Activated CD4-positive, alpha-beta T cell treated with anti-CD3 and anti-CD28 coated beads, Interleukin-2, amount 50 U/mL, for 1 hour (primary cell): ENCODE measurements around the gene TRAF3IP1.
"Not testable (repeated sequence)": the region's sequence is repeated elsewhere in the genome, so short reads cannot be mapped to it uniquely, and the experiment has no call there.

Source experiments
- DNase-seq: peaks from one replicate; pipeline ENCODE4 v3.0.0-alpha.2; 2020

Gene TRAF3IP1

DNA sequence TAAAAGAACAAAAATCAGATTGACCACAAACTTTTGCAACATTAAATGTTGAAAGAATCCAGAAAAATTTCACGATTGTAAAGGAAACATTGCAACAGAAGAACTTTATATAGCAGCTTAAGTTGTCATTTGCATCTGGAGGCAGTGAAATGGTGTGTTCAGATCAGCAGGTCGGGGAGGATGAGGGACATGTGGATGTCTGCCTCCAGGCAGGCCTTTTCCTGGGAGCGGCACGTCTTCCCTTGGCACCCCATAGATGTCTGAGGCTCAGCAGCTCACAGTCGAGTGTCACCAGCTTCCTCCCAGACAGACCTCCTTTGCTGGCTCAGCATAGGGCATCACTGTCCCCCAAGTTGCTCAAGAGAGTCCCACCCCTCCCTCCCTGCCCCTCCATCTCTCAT is 62.1 kb downstream of the TRAF3IP1 start:
- DNase-seq, result no peak

- DNase-seq, result no peak
Measured at GRCh38 chr2:238383135-238383534, 62.8 kb downstream of the TRAF3IP1 start.

DNA sequence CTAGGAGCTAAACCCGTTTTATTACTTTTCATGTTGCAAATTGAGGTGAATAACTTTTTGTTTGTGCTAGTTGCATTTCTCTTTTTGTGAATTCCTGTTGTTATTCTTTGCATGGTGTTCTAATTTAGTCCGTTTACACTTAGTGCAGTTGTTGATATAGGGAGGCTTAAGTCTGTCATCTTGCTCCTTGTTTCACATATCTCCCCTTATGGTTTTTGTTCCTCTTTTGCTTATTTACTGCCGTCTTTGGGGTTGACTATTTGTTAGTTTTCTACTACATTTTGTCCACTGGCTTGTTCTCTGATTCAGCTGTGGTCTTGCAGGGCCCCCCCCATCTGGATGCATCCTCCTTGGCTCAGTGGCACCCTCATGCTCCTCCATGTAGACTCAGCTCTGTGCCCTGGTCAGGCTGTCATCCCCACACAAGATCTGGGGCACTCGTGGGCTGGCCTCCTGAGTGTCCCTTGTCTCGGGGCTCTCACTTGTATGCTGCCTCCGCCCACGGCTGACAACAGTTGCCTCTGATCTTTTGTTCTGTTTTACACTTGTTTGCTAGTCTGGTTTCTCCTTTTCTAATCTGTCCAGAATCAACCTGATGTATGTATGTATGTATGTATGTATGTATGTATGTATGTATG is 63.5 kb downstream of the TRAF3IP1 start:
- DNase-seq, result no peak

- DNase-seq, result no peak
Measured at GRCh38 chr2:238387332-238387731, 67.0 kb downstream of the TRAF3IP1 start.

DNA sequence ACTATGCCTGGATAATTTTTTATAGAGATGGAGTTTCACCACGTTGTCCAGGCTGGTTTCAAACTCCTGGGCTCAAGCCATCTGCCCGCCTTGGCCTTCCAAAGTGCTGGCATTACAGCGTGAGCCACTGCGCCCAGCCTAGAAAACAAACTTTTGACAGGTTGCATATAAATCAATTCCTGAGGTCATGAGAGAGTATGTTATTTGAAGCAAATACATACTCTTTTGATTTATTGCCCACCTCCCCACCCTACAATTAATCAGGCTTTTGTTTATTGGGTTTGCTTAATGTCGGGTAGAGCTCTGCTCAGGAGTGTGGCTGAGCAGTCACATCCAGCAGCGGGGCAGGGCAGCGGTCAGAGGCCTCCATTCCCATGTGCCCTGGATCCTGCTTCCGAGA is 68.5 kb downstream of the TRAF3IP1 start:
- no peak for DNase-seq

- no peak for DNase-seq
Measured at GRCh38 chr2:238389988-238390589, 69.8 kb downstream of the TRAF3IP1 start.

GRCh38 chr2:238391042-238391689 is 70.8 kb downstream of the TRAF3IP1 start:
- no peak for DNase-seq

DNA sequence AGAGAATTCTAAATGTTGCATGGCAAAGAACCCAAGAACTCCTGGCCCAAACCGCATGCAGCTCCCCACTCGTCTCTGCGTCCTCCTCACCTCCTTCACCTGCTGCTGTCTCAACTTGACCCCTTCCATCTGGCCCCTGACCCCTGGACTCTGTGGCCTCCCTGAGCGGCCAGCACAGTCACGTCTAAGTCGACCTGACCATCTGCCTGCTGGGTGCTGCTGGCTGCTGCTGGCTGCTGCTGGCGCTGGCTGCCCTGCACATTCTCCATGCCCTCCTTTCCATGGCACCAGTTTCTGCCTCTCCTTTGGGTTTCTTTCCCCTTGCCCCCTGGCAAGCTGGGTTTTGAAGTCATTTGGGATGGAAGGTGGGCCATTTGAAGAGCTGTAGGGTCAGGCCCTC is 76.3 kb downstream of the TRAF3IP1 start:
- DNase-seq, result no peak

- DNase-seq, result no peak
Measured at GRCh38 chr2:238397356-238397755, 77.0 kb downstream of the TRAF3IP1 start.

- DNase-seq, result no peak
Measured at GRCh38 chr2:238398577-238398976, 78.3 kb downstream of the TRAF3IP1 start.

GRCh38 chr2:238399094-238399493 is 78.8 kb downstream of the TRAF3IP1 start:
- no peak for DNase-seq

DNA sequence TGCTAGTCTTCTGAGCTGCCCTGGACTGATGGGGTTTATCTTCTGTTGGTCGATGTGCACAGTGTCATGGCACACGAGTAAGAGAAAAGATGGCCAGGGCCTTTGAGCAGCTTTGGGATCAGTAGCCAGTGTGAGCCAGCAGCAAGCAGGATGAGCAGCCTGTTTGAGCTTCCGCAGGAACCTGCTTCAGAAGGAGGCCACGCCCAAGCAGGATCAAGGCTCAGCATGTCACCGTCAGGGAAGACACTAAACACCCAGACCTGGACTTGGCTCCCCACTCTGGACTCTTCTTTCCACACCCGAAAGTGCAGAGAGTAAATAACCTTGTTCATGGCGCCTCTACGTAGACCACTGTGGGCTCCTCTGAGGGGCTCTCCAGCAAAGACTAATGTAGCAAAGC is 81.2 kb downstream of the TRAF3IP1 start:
- no peak for DNase-seq

- no peak for DNase-seq
Measured at GRCh38 chr2:238403632-238404405, 83.5 kb downstream of the TRAF3IP1 start.

DNA sequence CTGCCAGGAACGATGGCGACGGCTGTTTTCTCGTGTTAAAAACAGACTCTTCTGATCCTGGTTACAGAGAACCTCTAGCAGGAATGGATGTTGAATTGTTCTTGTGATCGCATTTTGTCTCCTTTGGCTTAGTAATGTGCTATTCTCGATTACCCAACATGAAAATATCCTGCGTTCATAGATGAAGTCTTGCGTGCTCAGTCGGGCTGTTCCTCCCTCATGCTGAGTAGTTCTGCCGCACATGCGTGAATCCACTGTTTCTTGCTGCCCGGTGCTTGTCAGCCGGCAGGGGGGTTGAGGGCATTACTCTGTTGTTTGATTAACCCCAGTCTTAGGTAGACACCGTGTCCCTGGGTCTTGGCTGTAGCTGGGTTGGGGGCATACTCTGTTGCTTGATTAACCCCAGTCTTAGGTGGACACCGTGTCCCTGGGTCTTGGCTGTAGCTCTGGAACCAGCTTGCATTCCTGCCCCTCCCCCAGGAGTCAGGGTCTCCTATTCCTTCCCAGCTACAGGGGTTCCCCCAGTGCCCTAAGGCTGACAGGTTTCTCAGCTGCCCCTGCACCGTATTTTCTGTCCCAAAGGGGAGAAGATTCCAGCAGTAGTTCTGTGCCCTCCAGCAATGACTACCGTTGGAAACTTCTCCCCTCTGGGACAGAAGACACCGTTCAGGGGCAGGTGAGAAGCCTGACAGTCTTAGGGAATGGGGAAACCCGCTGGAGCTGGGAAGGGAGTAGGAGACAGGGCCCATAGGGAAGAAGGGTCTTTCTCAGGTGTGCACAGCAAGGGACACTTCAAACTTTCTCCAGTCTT is 84.3 kb downstream of the TRAF3IP1 start:
- no peak for DNase-seq

DNA sequence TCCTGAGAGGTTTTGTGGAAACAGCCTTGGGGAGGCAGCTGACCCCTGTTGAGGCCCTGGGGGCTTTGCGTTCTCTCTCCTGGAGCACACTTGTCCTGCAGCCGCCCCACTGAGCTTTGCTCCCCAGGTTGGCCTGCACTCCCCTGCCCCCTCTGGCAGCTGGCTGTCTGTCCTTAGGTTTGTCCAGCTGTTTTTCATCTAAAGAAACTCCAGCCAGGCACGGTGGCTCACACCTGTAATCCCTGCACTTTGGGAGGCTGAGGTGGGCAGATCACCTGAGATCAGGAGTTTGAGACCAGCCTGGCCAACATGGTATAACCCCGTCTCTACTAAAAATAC is 84.9 kb downstream of the TRAF3IP1 start:
- not testable (repeated sequence) for DNase-seq

GRCh38 chr2:238406221-238406997 is 86.1 kb downstream of the TRAF3IP1 start:
- DNase-seq, result no peak

- no peak for DNase-seq
Measured at GRCh38 chr2:238406998-238407285, 86.6 kb downstream of the TRAF3IP1 start.

DNA sequence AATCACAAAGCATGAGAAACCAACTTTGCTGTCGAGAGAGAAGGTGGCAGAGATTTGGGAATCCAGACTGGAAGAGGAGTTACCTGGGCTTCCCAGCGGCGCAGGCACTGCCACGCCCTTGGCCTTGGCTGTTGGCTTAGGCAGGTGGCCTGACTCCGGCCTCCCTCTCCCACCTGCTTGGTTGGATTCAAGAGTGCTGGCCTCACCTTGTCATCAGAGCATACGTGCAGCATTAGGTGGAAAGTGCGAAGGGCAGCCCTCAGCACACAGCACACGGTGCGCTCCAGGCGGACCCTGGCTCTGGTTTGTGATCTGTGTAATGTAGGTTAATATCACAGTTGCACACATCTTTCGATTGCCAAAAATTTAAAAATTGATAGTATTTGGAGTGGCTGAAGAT is 87.2 kb downstream of the TRAF3IP1 start:
- no peak for DNase-seq

- no peak for DNase-seq
Measured at GRCh38 chr2:238408615-238409340, 88.5 kb downstream of the TRAF3IP1 start.

GRCh38 chr2:238409341-238410199 is 89.3 kb downstream of the TRAF3IP1 start:
- DNase-seq, result no peak
